Stimulated activated CD4-positive, alpha-beta T cell treated with anti-CD3 and anti-CD28 coated beads, Interleukin-1b, Interleukin-23, amount 100 ng/mL, for 4 hours (primary cell): Measurements from ENCODE around the gene IER3.

Experiments
- DNase-seq, 2 donors: peaks; one replicate each; pipeline ENCODE4 v3.0.0-alpha.2; 2020; ENCODE audit warnings: low read depth in 2 of 2

IER3 gene

DNA sequence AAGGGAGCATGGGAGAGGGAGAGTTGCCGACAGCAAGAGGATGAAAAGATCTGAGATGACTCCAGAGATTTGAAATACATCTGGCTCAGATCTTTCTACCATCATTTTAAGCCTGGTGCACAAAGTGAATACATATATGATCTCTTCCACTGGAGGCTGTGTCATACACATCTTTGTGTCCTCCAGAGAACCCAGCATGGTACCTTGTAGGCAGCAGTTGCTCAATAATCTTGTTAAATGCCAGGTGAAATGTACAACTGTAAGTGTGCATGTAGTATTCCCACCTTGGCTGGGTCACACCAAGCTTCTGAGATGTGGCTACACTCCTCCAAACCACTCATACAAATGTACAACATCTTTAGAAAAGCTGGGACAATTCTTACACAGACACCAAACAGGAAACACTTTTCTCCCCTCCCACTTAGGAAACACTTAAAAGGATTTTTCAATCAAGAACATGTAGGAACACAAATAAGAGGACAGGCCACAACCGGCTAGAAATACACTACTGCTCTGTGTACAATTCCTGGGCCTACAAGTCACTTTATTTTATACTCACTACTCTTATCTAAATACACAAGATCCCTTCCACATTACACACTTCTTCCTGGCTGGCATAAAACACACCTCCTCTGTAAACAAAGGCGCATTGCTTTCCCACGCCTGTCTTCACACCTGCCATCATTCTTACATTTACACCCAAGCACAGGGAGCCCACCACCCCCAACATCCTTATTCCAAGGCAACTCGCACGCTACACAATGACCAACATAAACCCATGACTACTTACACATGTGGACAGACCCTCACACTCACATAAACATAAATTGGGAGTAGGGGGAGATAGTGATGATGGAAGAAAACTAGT is 3.8 kb upstream of the IER3 start:
- no peak for DNase-seq

DNA sequence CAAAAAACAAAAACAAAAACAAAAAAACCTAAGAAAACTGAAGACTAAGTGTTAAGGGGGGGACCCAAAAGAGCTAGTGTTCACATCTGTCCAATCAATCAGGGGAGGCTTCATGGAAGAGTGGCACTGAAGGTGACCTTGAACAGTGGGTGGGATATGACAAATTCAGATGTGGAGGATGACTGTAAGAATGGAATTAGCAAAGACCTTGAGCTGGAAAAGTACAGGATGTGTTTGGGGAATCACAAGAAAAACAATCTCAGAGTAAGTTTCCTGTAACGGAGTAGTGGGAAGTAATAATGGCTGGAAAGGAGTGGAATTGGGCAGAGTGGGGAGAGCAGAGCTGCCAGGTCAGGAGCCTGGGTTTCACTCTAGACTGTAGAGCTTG is 2.9 kb upstream of the IER3 start:
- no peak for DNase-seq

DNA sequence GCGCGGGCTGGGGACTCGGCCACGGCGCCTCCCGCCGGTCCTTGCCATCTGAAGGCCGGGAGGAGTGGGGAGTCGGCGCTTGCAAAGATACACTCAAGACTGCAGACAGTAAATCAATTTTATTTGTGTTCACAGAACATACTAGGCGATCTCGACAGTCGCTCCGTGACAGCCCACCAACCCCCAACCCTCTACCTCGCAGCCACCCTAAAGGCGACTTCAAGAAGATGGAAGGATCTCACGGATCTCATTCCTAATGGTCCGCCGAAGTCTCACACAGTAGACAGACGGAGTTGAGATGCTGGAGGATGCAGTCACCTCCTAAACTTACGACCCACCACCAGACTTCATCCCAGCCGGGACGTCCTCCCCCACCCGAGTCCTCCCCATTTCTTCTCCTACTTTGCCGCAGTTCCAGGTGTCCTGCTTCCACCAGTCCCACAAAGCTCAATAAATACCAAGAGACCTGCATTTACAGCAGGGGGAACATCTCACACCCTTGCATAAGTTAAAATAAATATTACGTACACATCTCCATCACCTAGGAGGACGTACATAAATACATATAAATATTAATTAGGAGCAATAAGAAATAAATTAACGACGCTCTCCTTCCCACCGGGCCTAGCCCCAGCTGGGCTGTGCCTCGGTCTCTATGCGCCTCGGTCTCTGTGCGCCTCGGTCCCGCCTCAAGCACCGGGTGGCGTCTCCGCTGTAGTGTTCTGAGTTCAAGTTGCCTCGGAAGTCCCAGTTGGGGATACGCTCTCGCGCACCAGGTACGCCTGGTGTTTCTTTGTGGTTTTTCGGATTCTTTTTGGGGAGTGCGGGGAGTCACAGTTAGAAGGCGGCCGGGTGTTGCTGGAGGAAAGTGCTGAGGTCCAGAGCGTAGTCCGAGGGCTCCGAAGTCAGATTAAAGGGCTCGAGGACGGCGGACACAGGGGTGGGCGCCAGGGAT is 971 bp downstream of the IER3 start:
- DNase-seq: peak in 1 of 2 donors; percentile 39

DNA sequence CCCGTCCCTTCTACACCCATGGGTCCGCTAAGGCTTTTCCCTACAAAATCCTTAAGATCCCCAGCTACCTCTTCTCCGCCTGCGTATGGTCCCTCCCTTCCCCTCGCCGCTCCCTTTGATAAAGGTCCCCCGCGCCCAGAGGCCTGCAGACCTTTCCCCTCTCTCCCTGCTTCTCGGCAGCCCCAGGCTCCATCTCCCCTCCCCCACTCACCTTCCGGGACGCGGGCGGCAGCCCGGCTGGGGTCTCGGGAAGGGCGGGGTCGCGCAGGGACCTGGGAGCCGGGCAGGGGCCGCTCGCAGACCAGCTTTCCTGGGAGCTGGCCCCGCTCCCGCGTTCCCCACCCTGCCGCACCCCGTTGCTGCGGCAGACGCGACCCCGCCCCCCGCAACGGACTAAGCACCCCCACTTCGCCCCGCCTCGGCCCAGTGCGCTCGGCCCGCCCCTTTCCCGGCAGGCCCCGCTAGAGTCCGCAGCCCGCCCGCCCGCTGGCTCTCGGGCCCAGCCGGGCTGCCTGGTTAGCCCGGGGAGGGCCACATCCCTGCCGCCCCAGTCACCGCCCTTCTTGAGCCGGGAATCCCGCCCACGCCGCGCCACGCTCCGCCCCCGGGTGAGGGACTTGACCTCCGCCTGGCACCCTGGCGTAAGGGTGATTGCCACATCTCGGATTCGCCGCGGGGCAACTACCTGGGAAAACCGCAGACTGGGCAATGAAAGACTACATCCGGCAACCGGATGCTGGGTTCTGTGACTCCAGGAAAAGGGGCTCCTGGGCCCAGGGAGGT is 1.8 kb downstream of the IER3 start, which contains the start of gene FLOT1:
TSS of gene FLOT1 (minus strand) at position 372 of the 783 bp plus-strand sequence. CDS start 498 bp downstream, outside the sequence.
- DNase-seq: peak; percentile 89 to 93

DNA sequence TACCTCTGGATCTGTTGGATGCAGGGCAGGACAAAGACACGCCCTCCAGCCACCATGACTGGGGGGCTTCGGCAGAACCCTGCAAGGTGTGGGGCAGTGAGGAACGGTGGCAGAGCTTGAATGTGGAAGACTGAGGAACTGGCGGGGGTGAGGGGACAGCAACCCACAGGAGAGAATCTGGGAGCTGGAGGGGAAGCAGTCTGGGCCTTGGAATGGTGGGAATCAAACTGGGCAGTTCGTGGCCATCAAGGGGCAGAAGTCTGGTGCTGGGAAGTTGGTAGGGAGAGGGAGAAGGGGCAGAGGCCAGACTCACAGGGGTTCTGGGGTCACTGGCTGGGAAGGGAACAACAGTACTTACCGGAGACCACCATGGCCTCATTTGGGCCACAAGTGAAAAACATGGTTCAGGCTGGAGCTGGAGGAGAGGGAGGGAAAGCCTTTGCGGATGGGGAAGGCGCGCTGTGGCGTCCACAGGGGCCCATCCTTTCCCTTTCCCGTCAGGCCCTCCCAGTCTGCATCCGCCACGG is 2.5 kb downstream of the IER3 start:
- peak in 1 of 2 donors; percentile 55 for DNase-seq

DNA sequence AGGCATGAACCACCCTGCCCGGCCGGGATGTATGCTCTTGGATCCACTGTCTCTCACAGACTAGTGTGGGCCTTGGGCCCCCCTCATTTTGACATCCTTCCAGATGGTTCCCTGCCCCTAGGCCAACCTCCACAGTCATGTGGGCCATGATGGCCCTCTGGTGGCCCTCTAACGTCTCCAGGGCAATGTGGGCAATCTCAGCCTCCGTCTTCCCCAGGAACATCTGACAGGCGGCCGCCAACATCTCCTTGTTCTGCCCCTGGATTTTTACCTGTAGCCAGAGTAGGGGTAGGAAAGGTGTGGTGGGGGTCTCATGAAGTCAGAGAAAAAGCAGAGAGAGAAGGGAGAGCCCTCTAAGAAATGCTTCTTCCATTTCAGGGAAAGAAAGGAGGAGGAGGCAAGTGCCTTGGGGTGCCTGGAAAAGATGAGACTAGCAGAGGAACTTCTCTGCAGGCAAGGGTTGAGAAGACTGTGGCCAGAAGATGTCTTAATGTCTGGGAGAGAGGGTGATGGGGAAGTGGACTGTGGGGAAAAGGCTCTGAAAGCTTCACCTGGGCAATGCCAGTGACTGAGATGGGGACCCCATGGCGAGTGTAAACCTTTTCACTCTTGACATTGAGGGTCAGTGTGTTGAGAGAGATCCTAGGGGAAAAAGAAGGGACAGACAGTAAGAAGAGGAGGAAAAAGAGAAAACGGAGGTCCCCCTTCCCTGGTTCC is 3.1 kb downstream of the IER3 start:
- peak in 1 of 2 donors; percentile 48 for DNase-seq

DNA sequence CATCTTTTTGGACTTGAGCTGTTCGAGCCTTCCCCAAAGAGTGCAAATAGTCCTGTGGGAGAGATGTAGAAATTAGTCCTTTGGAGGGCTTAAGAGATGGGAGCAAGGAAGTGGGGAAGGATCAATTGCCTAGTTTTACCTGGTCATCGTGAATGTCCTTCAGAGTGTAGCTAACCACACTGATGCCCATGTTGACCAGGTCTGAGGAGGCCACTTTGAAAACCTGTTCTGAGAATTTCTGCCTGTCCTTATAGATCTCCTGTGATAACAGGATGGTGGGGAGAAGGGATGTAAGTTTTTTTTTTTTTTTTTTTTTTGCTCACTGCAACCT is 3.8 kb downstream of the IER3 start:
- no peak for DNase-seq

DNA sequence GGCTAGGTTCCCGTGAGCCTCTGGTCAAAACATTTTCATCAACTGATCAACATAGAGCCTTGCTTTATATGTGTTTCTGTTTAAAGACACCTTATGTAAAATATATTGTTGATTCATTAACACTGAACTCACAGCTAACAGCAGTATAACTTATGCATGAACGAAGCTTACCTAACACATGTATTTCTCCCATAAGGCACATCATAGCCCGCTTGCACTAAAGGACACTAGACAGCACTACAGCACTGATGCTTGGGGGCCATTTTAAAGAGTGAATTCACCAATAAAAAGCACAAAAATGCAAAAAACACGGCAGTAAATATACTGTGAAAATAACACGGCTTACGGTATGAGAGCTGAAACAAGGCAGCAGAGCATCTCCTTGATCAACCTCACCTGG is 5.8 kb downstream of the IER3 start:
- no peak for DNase-seq

DNA sequence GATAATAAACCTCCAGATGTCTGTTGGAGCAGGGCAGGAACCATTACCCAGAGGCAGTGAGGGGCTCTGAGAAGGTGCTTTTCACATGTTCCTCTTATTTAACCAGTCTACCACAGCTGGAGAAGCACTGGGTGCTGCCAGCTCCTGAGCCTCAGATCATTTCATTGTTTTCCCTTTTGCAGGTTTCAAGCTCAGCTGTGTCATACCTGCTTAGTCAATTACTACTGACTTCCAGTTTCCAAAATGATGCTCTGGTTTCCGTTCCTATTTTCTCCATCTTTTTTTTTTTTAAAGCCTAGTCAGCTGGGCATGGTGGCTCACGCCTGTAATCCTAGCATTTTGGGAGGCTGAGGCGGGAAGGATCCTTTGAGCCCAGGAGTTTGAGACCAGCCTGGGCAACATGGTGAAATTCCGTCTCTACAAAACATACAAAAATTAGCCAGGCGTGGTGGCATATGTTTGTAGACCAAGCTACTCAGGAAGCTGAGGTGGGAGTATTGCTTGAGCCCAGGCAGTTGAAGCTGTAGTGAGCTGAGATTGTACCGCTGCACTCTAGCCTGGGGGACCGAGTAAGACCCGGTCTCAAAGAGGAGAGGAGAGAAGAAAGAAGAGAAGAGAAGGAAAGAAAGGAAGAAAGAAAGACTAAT is 8.6 kb downstream of the IER3 start:
- DNase-seq: no peak

DNA sequence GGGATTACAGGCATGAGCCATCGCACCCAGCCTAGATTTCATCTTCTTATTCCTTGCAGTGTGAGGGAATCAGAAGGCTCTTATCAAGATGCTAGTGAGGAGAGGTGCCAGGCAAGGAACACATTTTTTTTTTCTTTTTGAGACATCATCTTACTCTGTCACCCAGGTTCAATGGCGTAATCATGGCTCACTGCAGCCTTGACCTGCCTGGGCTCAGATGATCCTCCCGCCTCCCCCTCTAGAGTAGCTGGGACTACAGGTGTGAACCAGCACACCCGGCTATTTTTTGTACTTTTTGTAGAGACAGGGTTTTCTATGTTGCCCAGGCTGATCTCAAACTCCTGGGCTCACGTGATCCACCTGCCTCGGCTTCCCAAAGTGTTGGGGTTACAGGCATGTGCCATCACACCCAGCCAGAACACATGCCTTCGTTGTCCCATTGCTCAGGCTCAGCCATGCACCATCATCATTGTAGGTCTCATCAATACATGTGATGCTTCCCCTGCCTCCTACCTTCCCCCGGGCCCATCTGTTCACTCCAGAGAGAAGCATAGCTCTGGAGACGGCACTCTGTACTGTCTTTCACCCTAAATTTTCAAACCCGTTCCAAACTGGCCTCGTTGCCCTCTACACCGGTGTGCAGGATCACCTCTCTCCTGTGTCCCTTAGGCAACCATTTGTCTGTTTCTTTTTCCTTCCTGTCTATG is 12.0 kb downstream of the IER3 start:
- no peak for DNase-seq

DNA sequence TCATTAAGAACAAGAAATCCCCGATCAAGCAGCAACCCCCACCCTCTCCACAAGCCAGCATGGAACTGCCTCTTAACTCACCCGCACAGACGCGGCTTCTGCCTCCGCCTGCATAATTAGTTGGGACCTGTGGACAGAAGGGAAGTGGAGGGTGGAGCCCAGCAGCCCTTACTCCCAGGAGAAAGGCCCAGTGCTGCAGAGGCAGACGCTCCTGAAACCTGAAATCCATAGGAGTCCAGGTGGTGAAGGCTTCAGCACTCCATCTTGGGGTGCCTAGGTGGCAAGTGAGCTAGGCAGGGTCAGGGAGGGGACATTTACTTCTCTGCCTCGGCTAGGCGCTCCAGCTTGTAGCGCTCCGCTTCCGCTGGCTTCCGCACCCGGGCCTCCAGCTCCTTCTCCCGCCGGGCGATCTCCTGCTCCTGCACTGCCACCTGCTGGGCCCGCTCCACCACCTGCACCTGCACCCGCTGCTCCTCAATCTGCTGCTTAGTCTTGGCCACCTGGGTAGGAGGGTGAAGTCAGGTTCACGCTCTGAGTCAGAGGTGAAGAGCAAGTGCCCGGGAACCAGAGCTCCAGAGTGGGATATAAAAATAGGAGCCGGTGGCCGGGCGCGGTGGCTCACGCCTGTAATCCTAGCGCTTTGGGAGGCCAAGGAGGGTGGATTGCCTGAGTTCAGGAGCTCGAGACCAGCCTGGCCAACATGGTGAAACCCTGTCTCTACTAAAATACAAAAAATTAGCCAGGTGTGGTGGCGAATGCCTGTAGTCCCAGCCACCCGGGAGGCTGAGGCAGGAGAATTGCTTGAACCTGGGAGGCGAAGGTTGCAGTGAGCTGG is 13.5 kb downstream of the IER3 start:
- peak; percentile 78 to 81 for DNase-seq

DNA sequence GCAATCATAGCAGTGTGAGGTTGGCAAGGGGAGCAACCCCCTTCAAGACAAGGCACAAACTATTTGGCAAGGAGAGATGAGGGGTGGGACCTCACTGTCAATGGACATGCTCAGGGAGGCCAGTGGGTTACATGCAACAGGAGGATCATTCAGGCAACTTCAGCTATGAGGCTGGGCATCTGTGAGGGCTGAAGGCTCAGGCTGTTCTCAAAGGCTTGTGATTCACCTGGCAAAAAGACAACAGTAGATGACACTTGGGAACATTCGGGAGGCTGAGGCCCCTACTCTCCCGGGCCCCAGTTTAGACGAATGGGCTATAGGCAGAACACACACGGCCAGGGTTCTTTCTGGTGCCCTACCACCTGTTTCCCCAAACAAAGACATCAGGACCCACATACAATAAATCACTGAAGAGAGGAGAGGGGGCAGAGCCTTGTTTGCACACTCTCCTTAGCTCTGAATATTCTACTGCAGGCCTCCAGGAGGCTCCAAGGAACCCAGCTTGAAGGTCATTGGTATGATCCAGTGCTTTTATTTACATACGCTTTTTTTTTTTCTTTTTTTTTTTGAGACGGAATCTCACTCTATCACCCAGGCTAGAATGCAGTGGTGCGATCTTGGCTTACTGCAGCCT is 16.3 kb downstream of the IER3 start:
- DNase-seq: no peak

DNA sequence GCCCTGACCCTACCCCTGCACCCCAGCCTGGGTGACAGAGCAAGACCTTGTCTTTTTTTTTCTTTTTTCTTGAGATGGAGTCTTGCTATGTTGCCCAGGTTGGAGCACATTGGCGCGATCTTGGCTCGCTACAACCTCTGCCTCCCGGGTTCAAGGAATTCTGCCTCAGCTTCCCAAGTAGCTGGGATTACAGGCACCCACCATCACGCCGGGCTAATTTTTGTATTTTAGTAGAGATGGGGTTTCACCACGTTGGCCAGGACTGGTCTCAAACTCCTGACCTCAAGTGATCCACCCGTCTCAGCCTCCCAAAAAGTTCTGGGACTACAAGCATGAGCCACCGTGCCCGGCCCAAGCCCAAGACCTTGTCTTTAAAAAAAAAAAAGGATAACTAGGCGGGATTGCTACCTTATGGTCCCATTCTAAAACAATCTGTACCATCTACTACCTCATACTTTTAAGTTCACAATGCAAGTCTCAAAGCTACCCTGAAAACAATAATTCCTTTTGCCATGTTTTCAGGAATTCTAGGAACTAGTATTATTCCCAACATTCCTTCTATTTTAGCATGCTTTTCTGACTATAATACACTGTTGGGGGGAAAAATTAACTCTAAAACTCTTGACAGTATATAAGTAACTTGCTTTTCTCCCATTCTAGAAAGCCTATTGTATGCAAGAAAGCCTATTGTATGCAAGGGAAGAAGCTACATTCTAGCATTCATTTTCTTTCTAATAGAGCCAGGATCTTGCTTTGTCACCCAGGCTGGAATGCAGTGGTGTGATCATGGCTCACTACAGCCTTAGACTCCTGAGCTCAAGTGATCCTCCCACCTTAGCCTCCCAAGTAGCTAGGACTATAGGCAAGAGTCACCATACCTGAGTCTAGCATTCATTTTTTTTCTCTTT is 17.6 kb downstream of the IER3 start:
- no peak for DNase-seq

DNA sequence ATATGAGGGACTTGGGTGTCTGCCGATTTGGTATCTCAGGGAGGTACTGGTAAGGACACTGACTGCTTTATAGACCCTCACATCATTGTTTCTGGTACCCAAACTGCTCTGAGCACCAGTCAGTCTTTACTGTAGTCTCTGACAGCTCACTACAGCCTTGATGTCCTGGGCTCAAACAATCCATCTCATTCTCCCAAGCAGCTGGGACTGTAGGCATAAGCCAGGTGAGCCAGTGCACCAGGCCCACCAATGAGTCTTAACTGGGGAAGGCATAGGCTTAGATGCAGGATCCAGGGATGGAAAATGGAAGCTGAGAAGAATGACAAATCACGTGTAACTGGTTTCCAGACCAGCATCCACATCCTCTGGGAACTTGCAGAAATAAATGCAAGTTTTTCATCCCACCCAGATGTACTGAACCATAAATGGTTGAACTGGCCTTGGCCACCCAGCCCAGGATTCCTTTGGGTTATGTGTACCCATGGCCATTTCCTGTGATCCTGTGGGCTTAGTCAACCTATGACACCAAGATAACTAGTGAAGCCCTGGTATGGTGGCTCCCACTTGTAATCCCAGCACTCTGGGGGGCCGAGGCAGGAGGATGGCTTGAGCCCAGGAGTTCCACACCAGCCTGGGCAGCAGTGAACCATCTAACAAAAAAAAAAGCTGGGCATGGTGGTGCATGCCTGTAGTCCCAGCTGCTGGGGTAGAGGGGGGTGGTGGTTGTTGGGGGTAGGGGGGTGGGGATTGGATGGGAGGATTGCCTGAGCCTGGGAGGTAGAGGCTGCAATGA is 18.4 kb downstream of the IER3 start:
- DNase-seq: no peak

DNA sequence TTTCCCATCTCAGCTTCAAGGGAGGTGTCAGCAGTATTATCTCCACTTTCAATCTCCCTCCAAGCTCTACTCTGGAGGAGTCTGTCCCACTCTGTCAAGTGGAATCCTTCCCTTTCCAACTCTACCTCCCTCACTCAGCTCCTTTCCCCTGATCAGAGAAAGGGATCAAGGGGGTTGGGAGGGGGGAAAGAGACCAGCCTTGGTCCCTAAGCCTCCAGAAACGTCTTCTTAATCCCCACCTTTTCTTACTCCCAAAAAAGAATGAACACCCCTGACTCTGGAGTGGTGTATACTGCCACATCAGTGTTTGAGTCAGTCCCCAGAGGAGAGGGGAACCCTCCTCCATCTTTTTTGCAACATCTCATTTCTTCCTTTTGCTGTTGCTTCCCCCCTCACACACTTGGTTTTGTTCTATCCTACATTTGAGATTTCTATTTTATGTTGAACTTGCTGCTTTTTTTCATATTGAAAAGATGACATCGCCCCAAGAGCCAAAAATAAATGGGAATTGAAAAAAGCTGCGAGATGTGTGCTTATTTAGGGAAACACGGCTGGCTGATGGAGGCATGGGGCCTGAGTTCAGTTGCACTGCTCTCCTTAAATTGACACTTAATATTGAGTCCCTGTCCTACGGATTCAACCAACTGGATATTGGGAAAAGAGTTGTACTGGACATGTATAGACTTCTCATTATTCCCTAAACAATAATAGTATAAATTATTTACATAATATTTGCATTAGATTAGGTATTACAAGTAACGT is 19.3 kb downstream of the IER3 start:
- no peak for DNase-seq
